ENCODE measurements around the gene ECD.

ECD gene

GRCh38 chr10:73206385-73206784 is 38.6 kb upstream of the ECD start:
- ChIA-PET POLR2A (no interaction called here), CTCF (interaction anchor here (1.0 to 1.8 kb wide), 3 partner anchors 9 to 14 kb away, joined by 3 to 5 read pairs (median 4); no protein-coding TSS in a partner anchor)
- no peak for DNase-seq (ENCODE audit: extremely low spot score)
- TF ChIP-seq CTCF (IDR thresholded peaks at IDR 0.05; ENCODE audit: control extremely low read depth, extremely low read depth, low read depth, missing control alignments): no peak

- no peak for TF ChIP-seq CTCF (IDR thresholded peaks at IDR 0.05; ENCODE audit: control extremely low read depth, extremely low read depth, low read depth, missing control alignments)
- no peak for DNase-seq (ENCODE audit: extremely low spot score)
- CTCF ChIA-PET: interaction anchor here (1.0 to 1.8 kb wide), 3 partner anchors 8 to 13 kb away, joined by 3 to 5 read pairs (median 4); no protein-coding TSS in a partner anchor
- POLR2A ChIA-PET: no interaction called here
Measured at GRCh38 chr10:73205890-73206289, 38.1 kb upstream of the ECD start.

GRCh38 chr10:73205081-73205480 is 37.3 kb upstream of the ECD start:
- ChIA-PET POLR2A (no interaction called here), CTCF (interaction anchor here (1.5 to 1.8 kb wide), 2 partner anchors 11 to 13 kb away, joined by 5 read pairs; no protein-coding TSS in a partner anchor)
- TF ChIP-seq CTCF (IDR thresholded peaks at IDR 0.05; ENCODE audit: control extremely low read depth, extremely low read depth, low read depth, missing control alignments): no peak
- DNase-seq (ENCODE audit: extremely low spot score): no peak

- CTCF ChIA-PET: no interaction called here
- no peak for DNase-seq (ENCODE audit: extremely low spot score)
- POLR2A ChIA-PET: no interaction called here
- TF ChIP-seq CTCF (IDR thresholded peaks at IDR 0.05; ENCODE audit: control extremely low read depth, extremely low read depth, low read depth, missing control alignments): no peak
Measured at GRCh38 chr10:73190188-73190587, 22.4 kb upstream of the ECD start.

GRCh38 chr10:73186266-73186665 is 18.5 kb upstream of the ECD start:
- no peak for DNase-seq (ENCODE audit: extremely low spot score)
- POLR2A ChIA-PET: no interaction called here
- CTCF ChIA-PET: no interaction called here
- TF ChIP-seq CTCF (IDR thresholded peaks at IDR 0.05; ENCODE audit: control extremely low read depth, extremely low read depth, low read depth, missing control alignments): no peak

- POLR2A ChIA-PET: no interaction called here
Measured at GRCh38 chr10:73183667-73184281, 16.0 kb upstream of the ECD start.

More at GRCh38 chr10:73183667-73184281, 16.0 kb upstream of the ECD start:
- CTCF ChIA-PET: interaction anchor here (1.2 to 1.5 kb wide), 3 partner anchors 11 to 29 kb away, joined by 3 to 4 read pairs (median 3); partner anchors contain the start of genes ECD and FAM149B1
- no peak for TF ChIP-seq CTCF (IDR thresholded peaks at IDR 0.05; ENCODE audit: control extremely low read depth, extremely low read depth, low read depth, missing control alignments)
- no peak for DNase-seq (ENCODE audit: extremely low spot score)

Data from GM10248 (cell line).